HL-60 (cell line): ENCODE measurements around the gene MYLIP.

Experiments
- CTCF ChIP-seq: IDR thresholded peaks from one replicate; pipeline ENCODE4 v1.5.1; 2011; ENCODE audit warnings: low read length, control low read depth, inconsistent platforms; ENCODE audit not compliant: insufficient read depth
- GABPA ChIP-seq: IDR thresholded peaks from 2 replicates; pipeline ENCODE4 v1.6.1; 2012; ENCODE audit warnings: low read depth
- POLR2AphosphoS5 ChIP-seq: IDR thresholded peaks from 2 replicates; pipeline ENCODE4 v1.6.1; 2012; ENCODE audit warnings: low read depth

DNA sequence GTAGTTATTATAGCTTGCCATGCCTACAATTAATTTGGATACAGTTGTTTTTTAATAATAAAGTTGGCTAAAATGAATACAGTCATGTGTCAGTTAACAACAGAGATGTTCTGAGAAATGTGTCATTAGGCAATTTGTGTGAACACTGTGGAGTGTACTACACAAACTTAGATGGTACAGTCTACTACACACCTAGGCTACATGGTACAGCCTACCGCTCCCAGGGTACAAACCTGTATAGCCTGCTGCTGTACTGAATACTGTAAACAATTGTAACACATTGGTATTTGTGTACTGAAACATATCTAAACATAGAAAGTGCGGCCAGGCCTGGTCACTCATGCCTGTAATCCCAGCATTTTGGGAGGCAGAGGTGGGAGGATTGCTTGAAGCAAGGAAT lies 50.2 kb downstream of the MYLIP start:
- TF ChIP-seq CTCF (no peak), POLR2AphosphoS5 (no peak), GABPA (no peak)
